Stimulated activated naive CD8-positive, alpha-beta T cell treated with anti-CD3 and anti-CD28 coated beads, Interleukin-15, Interleukin-2, amounts not matched to agents 100 U/mL and 50 U/mL, for 24 hours (primary cell): ENCODE results near the gene BIRC7.
A peak's percentile ranks its signal among the peaks of the same experiment; 100 is the strongest.
"Not testable (repeated sequence)": the region's sequence is repeated elsewhere in the genome, so short reads cannot be mapped to it uniquely, and the experiment has no call there.

Experiments
- ATAC-seq: fragments of 150-1000 bp; cut with Tn5 transposase; one replicate; pipeline ENCODE4 v1.10.0; 2021
- DNase-seq: peaks from one replicate; pipeline ENCODE4 v3.0.0; 2021

Gene BIRC7

DNA sequence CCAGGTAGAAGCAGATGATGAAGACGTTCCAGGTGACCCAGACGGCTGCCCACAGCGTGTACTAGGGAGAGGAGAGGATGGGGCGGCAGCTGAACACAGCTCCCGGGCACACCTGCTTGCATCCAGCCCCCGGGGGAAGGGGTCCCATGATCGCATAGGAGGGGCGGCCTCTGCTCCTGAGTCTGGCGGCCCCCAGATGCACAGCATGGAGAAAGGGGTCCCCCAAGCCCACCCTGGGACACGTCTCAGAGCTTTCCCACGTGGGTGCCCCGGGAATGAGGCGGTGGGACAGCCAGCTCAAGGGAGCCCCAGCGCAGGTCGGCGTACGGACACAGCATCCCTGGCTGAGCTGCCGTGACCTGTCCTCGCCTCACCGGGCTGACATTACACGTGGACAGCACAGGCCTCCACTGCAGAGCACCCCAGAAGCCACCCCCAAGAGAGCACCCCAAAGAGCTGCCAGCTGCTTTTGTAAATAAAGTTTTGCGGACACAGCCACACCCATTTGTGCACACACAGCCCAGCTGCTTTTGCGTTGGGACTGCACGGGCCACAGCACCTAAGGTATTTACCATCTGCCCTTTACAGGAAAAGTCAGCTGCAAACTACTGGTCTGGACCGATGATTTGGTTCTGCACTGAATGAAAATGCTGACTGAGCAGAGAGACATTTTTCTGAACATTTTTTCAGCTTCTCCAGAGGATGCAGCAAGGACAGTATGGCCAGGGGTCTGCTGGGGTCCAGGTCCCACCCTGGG lies 13.3 kb downstream of the BIRC7 start:
- ATAC-seq (no peak), DNase-seq (no peak)

DNA sequence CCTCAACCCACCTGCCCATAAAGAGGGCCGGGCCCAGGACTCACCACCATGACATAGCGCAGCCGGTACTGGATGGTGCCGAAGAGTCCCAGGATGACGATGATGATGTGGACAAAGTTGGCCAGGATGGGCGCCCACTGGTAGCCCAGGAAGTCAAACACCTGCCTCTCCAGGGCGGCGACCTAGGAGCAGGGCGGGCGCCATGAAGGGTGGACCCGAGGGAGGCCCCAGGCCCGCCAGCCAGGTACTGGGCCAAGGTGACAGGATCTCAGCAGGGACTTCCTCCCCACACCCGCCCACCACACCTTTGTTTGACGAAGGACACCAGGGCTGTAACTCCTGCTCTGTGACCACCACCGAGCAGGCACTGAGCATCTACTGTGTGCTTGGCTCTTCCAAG lies 14.2 kb downstream of the BIRC7 start:
- ATAC-seq: no peak
- DNase-seq: no peak

DNA sequence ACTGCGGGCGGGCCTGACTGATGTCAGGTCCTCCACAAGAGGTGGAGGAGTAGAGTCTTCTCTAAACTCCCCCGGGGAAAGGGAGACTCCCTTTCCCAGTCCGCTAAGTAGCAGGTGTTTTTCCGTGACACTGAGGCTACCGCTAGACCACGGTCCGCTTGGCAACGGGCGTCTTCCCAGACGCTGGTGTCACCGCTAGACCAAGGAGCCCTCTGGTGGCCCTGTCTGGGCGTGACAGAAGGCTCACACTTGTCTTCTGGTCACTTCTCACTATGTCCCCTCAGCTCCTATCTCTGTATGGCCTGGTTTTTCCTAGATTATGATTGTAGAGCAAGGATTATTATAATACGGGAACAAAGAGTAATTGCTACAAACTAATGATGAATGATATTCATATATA lies 15.6 kb downstream of the BIRC7 start:
- ATAC-seq: not testable (repeated sequence)
- DNase-seq: peak; percentile 22

DNA sequence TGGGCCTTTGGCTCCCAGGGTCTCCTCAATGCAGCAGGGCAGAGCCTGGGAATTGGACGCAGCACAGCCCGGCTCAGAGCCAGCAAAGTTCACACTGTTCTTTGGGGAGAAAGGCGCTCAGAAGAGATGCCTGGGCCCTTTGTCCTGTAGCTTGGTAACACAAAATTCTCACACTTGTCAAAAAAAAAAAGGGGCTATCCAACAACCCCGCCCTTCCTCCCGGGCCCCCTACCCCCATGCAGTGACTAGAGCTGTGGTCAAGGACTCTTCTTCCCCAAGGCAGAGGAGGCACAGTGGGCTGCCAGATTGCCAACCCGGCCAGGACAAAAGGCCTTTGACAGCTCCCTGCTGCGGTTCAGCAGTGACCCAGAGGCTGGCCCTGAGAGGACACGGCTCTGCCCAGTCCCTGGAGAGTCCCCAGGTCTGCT lies 16.6 kb downstream of the BIRC7 start:
- DNase-seq (no peak), ATAC-seq (no peak)

DNA sequence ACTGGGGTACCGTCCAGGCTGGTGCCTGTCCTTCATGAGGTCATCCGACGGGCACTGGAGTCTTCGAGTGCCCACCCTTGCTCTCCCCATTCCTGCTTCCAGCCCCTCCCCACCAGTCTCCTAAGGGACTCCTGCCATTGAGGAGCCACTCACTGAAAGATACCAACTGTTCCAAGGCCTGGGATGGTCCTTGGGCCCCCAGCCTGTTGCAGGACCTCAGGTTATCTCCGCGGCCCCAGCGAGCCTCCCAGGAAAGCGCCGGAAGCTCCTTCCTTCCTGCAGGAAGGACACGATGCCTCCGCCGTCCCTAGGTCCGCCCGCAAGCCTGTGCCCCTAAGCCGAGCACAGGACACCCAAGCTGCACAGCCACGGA lies 17.3 kb downstream of the BIRC7 start:
- ATAC-seq (no peak), DNase-seq (no peak)

DNA sequence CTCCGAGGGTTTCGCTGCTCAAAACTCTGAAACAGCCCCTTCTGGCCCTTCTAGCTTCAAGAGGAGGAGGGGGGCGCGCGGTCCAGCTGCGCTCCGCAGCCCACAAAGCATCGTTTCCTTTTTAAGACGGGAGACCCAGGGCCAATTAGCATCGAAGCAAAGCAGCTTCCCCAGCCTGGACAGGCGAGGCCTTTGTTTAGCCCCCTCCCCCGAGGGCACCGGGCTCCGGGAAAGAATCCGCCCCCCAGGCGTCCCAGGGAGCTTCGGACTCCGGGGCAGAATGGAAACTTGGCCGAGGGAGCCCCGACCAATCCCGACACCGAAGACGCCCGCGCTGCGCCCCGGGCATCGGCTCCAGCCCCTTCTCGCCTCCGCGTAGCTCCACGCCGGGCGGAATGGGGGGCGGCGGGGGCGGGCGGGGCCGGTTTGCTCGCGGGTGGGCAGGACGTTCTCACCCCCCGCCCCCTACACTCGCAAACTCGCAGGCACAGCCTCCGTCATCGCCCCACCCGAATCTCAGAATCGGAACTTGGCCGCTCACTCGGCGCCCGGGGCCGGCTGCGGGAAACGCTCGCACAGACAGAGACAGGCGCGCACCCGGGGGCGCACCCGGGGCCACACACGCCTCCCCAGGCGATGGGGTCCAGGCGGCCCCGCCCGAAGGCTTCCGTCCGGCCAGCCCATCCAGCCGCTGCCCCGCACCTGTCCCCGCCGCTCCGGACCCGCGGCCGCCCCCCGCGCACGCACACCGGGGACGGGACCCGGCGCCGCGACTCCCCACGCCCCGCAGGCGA lies 17.9 kb downstream of the BIRC7 start:
- DNase-seq (no peak), ATAC-seq (no peak)

DNA sequence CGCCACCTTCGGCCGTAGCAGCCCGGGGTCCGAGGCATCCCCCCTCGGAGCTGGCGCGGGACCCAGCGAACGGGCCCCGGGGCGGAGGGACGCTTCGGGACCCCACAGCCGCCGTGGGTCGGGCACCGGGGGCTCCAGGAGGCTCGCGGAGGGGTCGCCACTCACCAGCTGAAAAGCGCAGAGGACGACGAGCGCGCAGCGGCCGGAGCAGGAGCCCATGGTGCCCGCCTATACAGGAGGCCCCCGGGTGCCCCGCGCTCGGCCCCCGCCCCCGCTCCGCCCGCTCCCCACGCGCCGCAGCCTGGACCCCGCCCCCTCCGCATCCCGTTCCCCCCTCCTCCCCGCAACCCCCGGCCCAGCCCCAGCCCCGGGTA lies 18.5 kb downstream of the BIRC7 start, which contains the start of gene NKAIN4:
Gene NKAIN4, minus strand, starts transcription at position 232 of the 374 bp plus-strand sequence. Its CDS starts 13 bp downstream, at position 219.
- no peak for ATAC-seq
- DNase-seq: no peak

DNA sequence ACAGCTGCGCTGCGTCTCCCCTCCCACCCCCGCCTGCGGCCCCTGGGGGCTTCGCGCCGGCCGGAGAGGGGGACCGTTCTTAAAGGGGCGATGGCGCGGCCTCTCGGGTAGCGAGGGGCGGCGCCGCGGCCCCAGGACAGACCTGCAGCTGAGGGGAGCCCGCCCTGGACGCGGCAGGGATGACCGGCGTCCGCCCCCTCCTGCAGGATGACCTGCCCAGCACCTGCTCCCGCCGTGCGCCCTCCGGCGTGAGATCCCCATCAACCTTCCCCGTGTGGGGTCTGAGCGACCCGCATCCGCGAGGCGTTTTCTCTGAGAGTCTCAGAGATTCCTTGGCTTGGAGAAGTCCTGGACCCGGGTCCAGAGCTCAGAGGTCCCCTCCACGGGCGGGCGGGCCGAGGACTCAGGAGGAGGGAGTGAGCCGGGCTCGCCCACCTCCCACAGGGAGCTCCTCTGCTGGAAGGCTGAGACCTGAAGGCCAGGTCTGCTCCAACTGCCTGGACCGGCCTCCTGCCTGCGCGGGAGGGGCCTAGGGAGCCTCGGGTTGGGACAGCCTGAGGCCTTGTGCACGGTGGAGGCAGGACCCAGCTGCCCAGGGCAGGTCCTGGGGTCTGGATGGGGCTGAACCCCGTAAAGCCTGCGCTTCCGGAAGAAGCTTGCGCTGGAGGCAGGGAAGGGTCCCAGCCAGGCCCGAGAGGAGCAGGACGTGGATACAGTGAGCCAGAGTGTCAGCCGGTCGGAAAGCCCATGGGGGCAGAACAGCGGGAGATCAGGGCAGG lies 19.1 kb downstream of the BIRC7 start:
- ATAC-seq (no peak), DNase-seq (no peak)

DNA sequence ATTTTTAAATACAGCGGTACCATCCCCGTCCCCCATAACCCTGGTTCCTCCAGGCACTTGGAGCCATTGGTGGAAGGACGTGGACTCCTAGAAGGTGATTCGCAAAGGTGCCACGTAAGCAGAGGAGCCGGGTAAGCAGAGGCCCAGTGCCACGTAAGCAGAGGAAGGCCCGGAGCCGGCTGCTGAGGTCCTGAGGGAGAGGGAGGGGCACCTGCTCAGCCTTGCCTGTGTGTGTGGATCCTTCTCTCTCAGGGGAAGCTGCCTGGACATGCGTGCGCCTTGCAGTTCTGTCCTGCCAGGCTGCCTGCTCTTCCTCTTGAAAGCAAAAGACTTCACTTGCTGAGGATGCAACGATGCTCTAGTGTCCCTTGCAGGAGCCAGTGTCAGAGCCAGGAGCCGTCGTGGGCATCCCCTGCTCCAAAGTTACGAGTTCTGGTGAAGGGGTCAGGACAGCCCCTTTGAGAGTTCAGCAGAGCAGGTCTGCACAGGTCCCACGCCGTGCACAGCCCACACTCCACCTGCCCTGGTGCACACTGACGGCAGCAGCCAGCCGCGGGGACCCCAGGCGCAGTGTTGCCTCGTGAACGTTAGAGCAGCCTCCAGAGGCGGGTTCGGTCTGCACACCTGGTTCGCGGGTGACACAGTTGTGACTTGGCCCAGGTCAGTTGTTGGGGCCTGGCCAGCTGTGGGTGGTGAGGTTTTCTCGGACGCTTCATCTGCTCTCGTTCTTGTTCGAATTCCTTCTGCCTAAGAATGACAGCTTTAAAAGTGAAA lies 20.4 kb downstream of the BIRC7 start:
- no peak for DNase-seq
- peak; percentile 24 for ATAC-seq

DNA sequence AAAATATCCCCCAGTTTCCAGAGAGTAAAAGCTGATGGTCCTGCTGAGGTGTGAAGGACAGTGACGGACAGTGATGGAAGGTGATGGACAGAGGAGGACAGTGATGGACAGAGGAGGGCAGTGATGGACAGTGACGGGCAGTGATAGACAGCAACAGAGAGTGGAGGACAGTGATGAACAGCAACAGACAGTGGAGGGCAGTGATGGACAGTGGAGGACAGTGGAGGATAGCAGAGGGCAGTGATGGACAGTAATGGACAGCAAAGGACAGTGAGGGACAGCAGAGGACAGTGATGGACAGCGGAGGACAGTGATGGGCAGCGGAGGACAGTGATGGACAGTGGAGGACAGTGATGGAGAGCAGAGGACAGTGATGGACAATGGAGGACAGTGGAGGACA lies 21.2 kb downstream of the BIRC7 start:
- DNase-seq: no peak

DNA sequence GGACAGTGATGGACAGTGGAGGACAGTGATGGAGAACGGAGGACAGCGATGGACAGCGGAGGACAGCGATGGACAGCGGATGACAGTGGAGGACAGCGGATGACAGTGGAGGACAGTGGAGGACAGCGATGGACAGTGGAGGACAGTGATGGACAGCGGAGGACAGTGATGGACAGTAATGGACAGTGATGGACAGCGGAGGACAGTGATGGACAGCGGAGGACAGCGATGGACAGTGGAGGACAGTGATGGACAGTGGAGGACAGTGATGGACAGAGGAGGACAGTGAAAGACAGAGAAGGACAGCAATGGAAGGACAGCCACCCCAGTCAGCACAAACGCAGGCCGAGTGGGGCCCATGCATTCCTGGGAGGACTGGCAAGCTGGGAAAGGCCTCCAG lies 21.9 kb downstream of the BIRC7 start:
- no peak for DNase-seq
- no peak for ATAC-seq

More for the DNA sequence above, 21.2 kb downstream of the BIRC7 start:
- no peak for ATAC-seq

DNA sequence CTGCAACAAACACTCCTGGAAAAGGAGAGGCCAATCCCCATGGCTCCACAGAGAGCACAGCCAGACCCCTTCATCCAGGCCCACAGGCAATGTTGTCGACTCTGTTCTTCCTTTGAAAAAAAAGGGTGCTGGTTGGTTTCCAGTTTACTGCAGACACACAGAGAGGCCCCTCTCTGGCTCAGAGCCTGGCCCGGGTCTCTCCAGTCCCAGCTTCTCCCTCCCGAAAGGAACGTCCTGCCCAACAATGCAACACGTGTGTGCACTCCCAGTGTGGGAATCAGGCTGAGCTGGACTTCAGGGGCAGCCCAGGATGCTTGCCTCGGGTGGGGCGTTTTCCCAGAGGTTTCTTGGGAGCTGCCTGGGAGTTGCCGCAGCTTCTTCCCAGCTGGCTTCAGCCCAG lies 23.1 kb downstream of the BIRC7 start:
- DNase-seq: no peak
- no peak for ATAC-seq

DNA sequence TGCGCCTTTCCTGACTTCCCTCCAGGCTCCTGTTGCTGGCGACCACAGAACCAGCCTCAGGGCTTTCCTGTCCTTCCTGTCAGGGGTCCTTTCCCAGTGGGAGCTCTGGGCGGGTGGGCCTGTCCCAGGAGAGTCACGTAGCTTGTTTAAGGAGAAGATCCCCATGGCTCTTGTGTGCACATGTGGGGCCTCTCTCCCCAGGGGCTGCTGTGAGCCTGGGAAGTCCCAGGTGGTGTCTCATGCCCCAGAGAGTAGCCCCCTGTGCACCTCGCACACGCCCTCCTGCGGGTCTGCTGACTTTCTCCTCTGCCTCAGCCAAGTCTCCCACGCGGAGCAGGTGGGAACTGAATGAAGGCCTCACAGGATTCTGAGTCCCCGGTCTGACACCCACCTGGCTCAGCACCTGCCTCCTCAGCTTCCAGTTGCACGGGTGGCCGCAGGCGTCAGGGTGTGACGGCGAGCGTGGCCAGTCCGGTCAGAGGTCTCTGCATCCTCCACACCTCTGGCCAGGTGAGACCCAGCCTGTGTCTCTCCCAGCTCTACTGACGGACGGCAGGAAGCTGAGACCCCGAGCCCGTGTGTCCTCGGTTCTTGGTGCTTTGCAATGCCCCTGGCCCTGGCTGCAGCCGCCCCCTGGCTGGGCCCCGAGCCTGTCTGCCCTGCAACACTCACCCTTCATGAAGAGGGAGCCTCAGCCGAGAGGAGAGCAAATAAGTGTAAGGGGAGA lies 24.2 kb downstream of the BIRC7 start:
- DNase-seq (no peak), ATAC-seq (no peak)

DNA sequence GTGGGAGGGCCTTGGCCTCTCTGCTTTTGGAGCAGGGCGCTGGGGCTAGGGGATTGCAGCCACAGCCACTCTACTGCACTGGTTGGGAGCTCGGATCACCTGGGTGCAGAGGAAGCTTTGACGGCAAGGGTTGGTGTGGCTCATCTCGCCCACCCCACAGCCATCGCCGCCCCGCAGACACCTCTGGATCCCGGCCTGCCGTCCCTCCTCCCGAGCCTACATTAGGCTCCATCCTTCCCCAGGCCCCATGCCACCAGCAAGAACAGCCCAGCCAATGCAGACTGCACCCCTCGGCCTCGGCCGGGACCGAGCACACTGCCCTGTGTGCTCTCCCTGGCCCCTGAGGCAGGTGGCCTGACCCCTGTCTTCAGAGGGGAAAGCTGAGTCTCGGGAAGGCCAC lies 24.8 kb downstream of the BIRC7 start:
- ATAC-seq: no peak
- DNase-seq: no peak

DNA sequence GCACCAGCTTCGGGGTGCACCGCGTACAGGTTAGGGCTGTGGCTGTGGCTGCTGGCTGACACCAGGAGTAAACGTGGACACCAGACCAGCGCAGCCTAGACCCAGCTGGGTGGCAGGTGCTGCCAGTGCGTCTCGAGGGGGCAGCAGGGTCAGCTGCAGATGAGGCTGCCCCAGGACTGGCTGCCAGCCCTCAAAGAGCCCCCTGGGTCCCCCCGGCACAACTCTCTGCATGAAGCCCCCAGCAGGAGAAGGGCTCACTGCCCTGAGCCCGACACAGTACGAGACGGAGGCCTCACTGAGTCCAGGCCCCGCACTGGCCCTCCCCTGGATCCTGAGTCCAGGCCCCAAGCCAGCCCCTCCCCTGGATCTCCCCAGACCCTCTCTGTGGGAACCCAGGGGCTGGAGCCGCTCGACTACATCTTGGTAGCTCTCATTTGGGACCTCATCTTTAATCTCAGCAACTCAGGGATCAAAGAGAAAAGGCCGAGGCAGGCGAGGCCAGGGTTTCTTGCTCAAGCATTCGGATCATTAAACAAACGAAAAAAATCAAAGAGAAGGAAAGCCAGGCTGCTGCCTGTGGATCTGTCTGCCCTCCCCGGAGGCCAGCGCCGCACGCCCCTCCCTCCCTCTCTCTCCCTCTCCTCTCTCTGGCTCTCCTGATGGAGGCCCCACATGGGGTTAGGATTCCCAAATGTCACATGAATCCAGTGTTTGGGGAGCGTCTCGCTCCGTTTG lies 25.5 kb downstream of the BIRC7 start:
- ATAC-seq (no peak), DNase-seq (no peak)

DNA sequence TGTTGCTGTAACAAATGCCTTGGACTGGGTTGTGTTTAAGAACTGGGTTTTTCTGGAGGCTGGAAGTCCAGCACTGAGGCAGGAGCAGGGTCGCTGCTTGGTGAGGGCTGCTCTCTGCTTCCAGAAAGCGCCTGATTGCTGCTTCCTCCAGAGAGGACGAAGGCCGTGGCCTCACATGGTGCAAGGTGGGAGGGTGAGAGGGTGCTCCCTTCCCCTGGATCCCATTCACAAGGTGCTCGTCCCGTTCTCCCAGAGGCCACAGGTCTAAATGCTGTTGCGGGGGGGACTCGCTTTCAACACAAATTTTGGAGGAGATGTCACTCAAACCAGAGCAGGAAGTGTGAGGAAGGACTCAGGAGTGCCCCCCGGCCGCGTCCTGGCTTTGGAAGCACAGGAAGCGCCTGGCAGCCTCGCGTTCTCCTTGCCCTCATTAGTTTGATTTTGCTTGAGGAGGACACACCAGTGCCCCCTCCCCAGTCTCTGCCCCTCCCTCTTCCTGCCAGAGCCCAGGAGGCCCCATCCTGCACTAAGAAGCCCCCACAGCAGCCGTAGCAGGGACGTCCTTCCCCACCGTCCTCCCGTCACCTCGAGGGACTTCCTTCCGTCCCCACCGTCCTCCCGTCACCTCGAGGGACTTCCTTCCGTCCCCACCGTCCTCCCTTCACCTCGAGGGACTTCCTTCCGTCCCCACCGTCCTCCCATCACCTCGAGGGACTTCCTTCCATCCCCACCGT lies 26.3 kb downstream of the BIRC7 start:
- no peak for ATAC-seq
- no peak for DNase-seq

DNA sequence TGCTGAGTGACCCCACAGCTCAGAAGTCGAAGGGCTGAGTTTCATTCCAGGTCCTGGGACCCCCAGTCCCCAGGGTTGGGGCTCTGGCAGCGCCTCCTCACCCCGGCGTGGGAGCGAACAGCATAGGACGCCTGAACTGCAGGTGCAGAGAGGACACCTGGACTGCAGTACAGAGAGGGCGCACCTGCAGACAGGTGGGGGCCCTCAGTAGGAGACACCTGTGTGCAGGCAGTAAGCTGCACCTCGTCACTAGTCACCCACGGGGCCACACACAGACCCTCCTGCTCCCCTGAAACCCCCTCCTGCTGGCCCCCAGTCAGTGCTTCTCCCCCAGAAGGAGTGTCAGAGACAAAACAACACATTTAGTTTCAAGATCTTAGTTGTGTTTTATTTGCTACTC lies 27.1 kb downstream of the BIRC7 start:
- DNase-seq: no peak
- ATAC-seq: no peak

DNA sequence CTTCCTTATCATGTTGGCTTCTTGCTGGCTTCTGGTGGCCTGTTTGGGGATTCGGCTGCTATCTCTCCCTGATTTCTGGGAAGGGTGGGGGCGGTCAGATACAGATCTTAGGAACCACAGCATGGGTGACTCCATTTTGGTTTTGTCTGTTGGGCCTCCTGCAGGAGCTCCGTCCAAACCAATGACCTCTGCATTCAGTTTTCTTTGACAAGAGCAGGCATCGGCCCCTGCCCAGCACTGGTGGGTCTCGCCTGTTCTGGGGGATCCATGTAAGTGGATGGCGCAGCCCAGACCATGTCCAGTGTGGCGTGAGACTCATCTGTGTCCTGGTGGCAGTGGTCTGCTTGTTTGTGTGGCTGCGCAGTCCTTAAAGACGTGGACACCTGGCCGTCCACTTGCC lies 28.3 kb downstream of the BIRC7 start:
- ATAC-seq (no peak), DNase-seq (no peak)

DNA sequence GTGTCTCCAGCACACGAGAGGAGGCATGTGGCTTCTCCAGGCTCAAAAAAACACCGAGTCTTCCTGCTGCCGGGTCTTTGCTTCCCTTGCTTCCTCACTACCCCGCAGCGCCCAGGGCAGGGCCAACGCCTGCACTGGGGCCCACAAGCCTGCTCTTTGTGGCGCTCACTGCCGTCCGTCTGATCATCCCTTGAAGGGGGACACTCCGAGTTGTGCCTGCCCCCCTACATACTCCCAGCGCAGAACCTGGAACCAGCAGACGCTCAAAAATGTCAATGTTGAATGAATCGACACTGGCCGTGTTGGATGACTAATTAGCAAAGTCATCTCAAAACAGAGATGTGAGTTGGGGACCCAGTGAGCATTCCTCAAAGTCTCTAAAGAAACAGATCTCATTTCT lies 28.8 kb downstream of the BIRC7 start:
- ATAC-seq: no peak

DNA sequence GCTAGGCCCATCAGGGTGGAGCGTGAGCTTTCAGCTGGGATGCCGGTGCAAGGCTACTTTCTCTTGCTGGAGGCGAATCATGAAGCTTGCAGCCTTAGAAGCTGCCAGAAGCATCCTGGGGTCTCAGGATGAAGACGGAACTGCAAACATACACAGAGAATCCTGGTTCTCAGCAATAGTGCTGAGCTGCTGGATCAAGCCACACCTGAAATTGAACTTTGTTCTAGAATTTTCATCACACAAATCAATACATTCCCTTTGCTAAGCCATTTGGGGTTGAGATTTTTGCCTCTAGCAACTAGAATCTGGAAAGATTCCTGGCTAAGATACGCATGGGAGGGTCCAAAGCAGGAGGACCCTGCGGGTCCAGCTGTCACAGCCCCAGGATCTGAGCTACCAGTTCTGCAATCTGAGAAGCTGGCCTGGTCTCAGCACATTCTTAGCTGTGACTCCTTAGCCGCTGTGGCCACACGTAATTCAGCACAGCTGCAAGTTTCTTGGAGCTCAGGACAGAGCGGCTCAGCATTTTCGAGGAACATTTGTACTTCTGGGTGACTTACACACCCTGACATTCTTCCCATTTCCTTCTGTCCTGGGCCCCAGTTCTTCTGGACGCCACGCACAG lies 30.3 kb downstream of the BIRC7 start:
- no peak for ATAC-seq

More for the DNA sequence above, 28.8 kb downstream of the BIRC7 start:
- DNase-seq: no peak

More for the DNA sequence above, 30.3 kb downstream of the BIRC7 start:
- no peak for DNase-seq
